Ovary (tissue), 9 donors: ENCODE results near the gene PAN2. TPM values are rescaled to one million over a fixed set of nuclear protein-coding genes. Genes with fewer than 3 reads are reported as not detected.

Source experiments
- DNase-seq, 5 donors: peaks; one replicate each; pipeline ENCODE4 v3.0.0-alpha.2; 2019 to 2020
- H3K27ac ChIP-seq, 2 donors: fragments of 200-600 bp; one replicate each; pipeline versions ENCODE4 v1.5.1 to v1.8.0; 2019 to 2022
- H3K27me3 ChIP-seq: fragments of 200-600 bp; one replicate; pipeline ENCODE4 v1.8.0; 2022
- H3K36me3 ChIP-seq: fragments of 200-600 bp; sonication (generic); one replicate; pipeline ENCODE4 v1.5.1; 2019
- H3K4me1 ChIP-seq: one replicate; pipeline ENCODE4 v1.8.1; 2013; ENCODE audit warnings: mild to moderate bottlenecking, moderate library complexity; ENCODE audit not compliant: insufficient read depth
- H3K4me3 ChIP-seq: fragments of 200-600 bp; sonication (generic); one replicate; pipeline ENCODE4 v1.5.1; 2017
- H3K9me3 ChIP-seq, 2 donors: fragments of 200-600 bp in 1 of 2; sonication (generic) in 1 of 2; one replicate each; pipeline versions ENCODE4 v1.5.1 to v1.8.1; 2013 to 2019; ENCODE audit warnings: mild to moderate bottlenecking in 1 of 2, moderate library complexity in 1 of 2
- EP300 ChIP-seq: sonication (generic); formaldehyde crosslinking; IDR thresholded peaks from one replicate; pipeline ENCODE4 v1.6.1; 2017; ENCODE audit warnings: antibody characterized with exemption
- POLR2A ChIP-seq: fragments of 450-650 bp; IDR thresholded peaks from one replicate; pipeline ENCODE4 v1.6.1; 2017; ENCODE audit warnings: antibody characterized with exemption, mild to moderate bottlenecking, moderate library complexity
- WGBS, 3 donors: extraction: QIAGEN DNeasy Blood & Tissue Kit in 1 of 3; methylation state at CpG; one replicate each; pipeline versions ENCODE4 v1.1.5 to v1.1.7; 2013 to 2017; 5-methylcytosine and 5-hydroxymethylcytosine counted together
- intact Hi-C, 4 donors: fragments of 100-400 bp; cut with DNase I; formaldehyde crosslinking; loops; one replicate each; pipeline versions ENCODE4 v1.11.0 to v1.15.1; 2022 to 2023
- polyA plus RNA-seq, 2 donors: library from polyadenylated mRNA; stranded (reverse); fragments of 200-250 nt in 1 of 2; fragments of 350-450 nt in 1 of 2; fragmentation: Illumina TruSeq in 1 of 2; extraction: RNeasy Lipid Tissue Mini Kit (QIAGEN cat#74804) in 1 of 2; gene quantifications; one replicate each; pipeline ENCODE4 v1.2.3, GENCODE V29; 2013 to 2014
- small RNA-seq: library from RNA; depleted of rRNA; stranded (forward); fragments of <200 nt; gene quantifications from one replicate; pipeline ENCODE3, GENCODE V24; 2016
- total RNA-seq, 7 donors: library from RNA; depleted of rRNA in 2 of 7; stranded (reverse); fragments of >200 nt in 2 of 7; fragmentation: NEBNext Ultra II Directional in 3 of 7; extraction: Animal tissue kit (Norgen Biotek cat#: 25700) in 3 of 7; gene quantifications; one replicate each; pipeline versions ENCODE4 v1.1.0 to v1.2.4, GENCODE V29; 2016 to 2023
- TF ChIP-seq, protein P1 (sequence below), 3 donors: fragments of 450-650 bp in 2 of 3; fragments of 200-600 bp in 1 of 3; IDR thresholded peaks; one replicate each; pipeline versions ENCODE4 v1.5.1 to v1.8.0; 2016 to 2022; ENCODE audit warnings: antibody characterized with exemption in 3 of 3, mild to moderate bottlenecking in 1 of 3
- donor health status: DM: no; HTN: no; CAD: no; lungs with moderate emphysema.
- donor health status: DM: no; HTN: no; CAD: no.
- donor health status: Bipolar disorder and iron deficiency.
- donor health status: DM: yes; HTN: yes; CAD: no.
- donor health status: DM: no; HTN: no; CAD: no.
- donor health status: DM: yes; HTN: yes; CAD: no.

The PAN2 gene
- total and polyA plus RNA-seq, 9 donors: 41.0 to 103 (median 70.0) TPM

DNA sequence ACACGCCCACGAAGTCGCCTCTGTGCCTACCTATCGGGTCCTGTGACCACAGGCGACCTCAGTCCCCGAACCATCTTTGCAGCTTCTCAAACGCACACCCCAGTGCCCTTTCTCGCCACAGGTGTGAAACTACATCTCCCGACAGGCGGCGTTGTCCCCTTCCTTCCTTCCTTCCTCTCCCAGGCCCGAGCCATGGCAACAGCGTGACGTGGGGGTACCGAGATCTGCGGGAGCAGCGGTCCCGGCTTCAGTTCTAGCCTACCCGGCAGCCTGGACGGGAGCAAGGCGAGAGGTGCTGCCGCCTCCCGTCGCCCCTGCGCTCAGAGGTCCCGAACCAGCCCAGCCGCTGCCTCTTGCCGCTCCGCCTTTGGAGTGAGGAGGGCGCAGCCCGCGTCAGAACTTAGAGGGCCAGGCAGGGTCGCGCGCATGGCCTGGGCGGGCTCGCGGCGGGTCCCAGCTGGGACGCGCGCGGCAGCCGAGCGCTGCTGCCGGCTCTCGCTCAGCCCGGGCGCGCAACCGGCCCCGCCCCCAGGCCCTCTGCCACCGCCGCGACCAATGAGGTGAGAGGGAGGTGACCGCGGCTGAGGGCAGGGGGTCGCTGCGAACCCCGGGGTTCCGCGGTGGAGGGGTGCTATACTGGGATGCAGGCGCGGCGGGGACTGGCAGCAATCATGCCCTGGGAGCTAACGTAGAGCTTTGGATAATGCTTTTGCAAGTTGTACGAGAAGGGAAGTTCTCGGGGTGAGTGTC lies 66.9 kb downstream of the PAN2 start, which contains the start of gene COQ10A:
COQ10A (plus strand) TSS at position 250 of the 750 bp plus-strand sequence; CDS start at position 427, 177 bp downstream.
- TF ChIP-seq POLR2A (peak; percentile 91), EP300 (no peak)
- TF ChIP-seq, protein P1, sequence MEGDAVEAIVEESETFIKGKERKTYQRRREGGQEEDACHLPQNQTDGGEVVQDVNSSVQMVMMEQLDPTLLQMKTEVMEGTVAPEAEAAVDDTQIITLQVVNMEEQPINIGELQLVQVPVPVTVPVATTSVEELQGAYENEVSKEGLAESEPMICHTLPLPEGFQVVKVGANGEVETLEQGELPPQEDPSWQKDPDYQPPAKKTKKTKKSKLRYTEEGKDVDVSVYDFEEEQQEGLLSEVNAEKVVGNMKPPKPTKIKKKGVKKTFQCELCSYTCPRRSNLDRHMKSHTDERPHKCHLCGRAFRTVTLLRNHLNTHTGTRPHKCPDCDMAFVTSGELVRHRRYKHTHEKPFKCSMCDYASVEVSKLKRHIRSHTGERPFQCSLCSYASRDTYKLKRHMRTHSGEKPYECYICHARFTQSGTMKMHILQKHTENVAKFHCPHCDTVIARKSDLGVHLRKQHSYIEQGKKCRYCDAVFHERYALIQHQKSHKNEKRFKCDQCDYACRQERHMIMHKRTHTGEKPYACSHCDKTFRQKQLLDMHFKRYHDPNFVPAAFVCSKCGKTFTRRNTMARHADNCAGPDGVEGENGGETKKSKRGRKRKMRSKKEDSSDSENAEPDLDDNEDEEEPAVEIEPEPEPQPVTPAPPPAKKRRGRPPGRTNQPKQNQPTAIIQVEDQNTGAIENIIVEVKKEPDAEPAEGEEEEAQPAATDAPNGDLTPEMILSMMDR (IDR thresholded peaks at IDR 0.05): peak; percentile 70 to 88 (median 84)
- peak; percentile 90 to 93 (median 92) for DNase-seq
- H3K36me3 ChIP-seq: no peaks in the 10 kb centered on the region
- peaks cover 6% of the 10 kb centered on the region for H3K4me1 ChIP-seq
- H3K27ac ChIP-seq: peak within 1 kb of the TSS; percentile 89 to 93
- H3K4me3 ChIP-seq: peak within 1 kb of the TSS; percentile 76
- WGBS, 3 donors: 0 to 1% (median 0%) methylated on average over 63 to 68 of the region's 68 CpGs
- no peaks in the 10 kb centered on the region for H3K9me3 ChIP-seq
- intact Hi-C loops: no loop called here
- H3K27me3 ChIP-seq: no peaks in the 10 kb centered on the region

Small RNA genes within 50 kb of the gene (small RNA-seq; reads per million reads assigned to genes)
- not detected for gene RNU7-40P

Other genes starting within 250 kb of the PAN2 start
- gene PA2G4, start 229.4 kb downstream of the PAN2 start, total RNA-seq: 10 to 100 TPM; 65.6 to 86.2 (median 77.0) TPM
- gene PA2G4, start 229.4 kb downstream of the PAN2 start, polyA plus RNA-seq: 100 to 1,000 TPM in 1 of 2 donors, 10 to 100 TPM in 1; 86.5 to 219 TPM
- gene RPL41, start 217.4 kb downstream of the PAN2 start, total RNA-seq: 1,000 to 10,000 TPM; 6,021 to 8,245 (median 6,510) TPM
- over 10,000 TPM; 11,306 to 11,451 TPM for gene RPL41, start 217.4 kb downstream of the PAN2 start, polyA plus RNA-seq
- 10 to 100 TPM in 4 of 7 donors, 1 to 10 TPM in 3; 1.8 to 14.7 (median 10.7) TPM for gene ZC3H10, start 215.7 kb downstream of the PAN2 start, total RNA-seq
- gene ZC3H10, start 215.7 kb downstream of the PAN2 start, polyA plus RNA-seq: 1 to 10 TPM; 4.4 to 5.2 TPM
- 100 to 1,000 TPM in 3 of 7 donors, 10 to 100 TPM in 4; 80.3 to 139 (median 97.3) TPM for gene ESYT1, start 205.7 kb downstream of the PAN2 start, total RNA-seq
- 100 to 1,000 TPM in 1 of 2 donors, 10 to 100 TPM in 1; 62.3 to 102 TPM for gene ESYT1, start 205.7 kb downstream of the PAN2 start, polyA plus RNA-seq
- gene MYL6B, start 181.4 kb downstream of the PAN2 start, total RNA-seq: 10 to 100 TPM; 65.9 to 99.2 (median 73.4) TPM
- gene MYL6B, start 181.4 kb downstream of the PAN2 start, polyA plus RNA-seq: 10 to 100 TPM; 32.8 to 77.3 TPM
- gene MYL6, start 175.6 kb downstream of the PAN2 start, total RNA-seq: 1,000 to 10,000 TPM in 5 of 7 donors, 100 to 1,000 TPM in 2; 782 to 1,485 (median 1,329) TPM
- gene MYL6, start 175.6 kb downstream of the PAN2 start, polyA plus RNA-seq: 1,000 to 10,000 TPM; 1,579 to 3,375 TPM
- 100 to 1,000 TPM in 5 of 7 donors, 10 to 100 TPM in 2; 57.9 to 172 (median 117) TPM for gene SMARCC2, start 144.5 kb downstream of the PAN2 start, total RNA-seq
- gene SMARCC2, start 144.5 kb downstream of the PAN2 start, polyA plus RNA-seq: 100 to 1,000 TPM in 1 of 2 donors, 10 to 100 TPM in 1; 66.4 to 139 TPM
- gene RNF41, start 112.1 kb downstream of the PAN2 start, total RNA-seq: 10 to 100 TPM; 34.1 to 55.6 (median 40.6) TPM
- 10 to 100 TPM; 29.4 to 45.1 TPM for gene RNF41, start 112.1 kb downstream of the PAN2 start, polyA plus RNA-seq
- 10 to 100 TPM; 19.8 to 43.7 (median 28.9) TPM for gene NABP2, start 109.7 kb downstream of the PAN2 start, total RNA-seq
- 10 to 100 TPM; 25.0 to 37.5 TPM for gene NABP2, start 109.7 kb downstream of the PAN2 start, polyA plus RNA-seq
- gene SLC39A5, start 103.9 kb downstream of the PAN2 start, total RNA-seq: under 1 TPM; 0.25 to 0.85 (median 0.69) TPM
- under 1 TPM in 1 of 2 donors, not detected in 1; 0.28 TPM for gene SLC39A5, start 103.9 kb downstream of the PAN2 start, polyA plus RNA-seq
- gene ANKRD52, start 75.6 kb downstream of the PAN2 start, total RNA-seq: 10 to 100 TPM in 5 of 7 donors, 1 to 10 TPM in 2; 9.1 to 37.7 (median 28.9) TPM
- gene ANKRD52, start 75.6 kb downstream of the PAN2 start, polyA plus RNA-seq: 10 to 100 TPM; 10.5 to 26.2 TPM
- gene COQ10A, start 67.1 kb downstream of the PAN2 start, total RNA-seq: 10 to 100 TPM; 11.3 to 31.1 (median 14.9) TPM
- 10 to 100 TPM; 13.8 to 20.5 TPM for gene COQ10A, start 67.1 kb downstream of the PAN2 start, polyA plus RNA-seq
- gene CS, start 33.7 kb downstream of the PAN2 start, total RNA-seq: 100 to 1,000 TPM in 5 of 7 donors, 10 to 100 TPM in 2; 49.6 to 155 (median 137) TPM
- gene CS, start 33.7 kb downstream of the PAN2 start, polyA plus RNA-seq: 100 to 1,000 TPM in 1 of 2 donors, 10 to 100 TPM in 1; 48.9 to 237 TPM
- 100 to 1,000 TPM in 2 of 7 donors, 10 to 100 TPM in 5; 58.9 to 112 (median 84.9) TPM for gene CNPY2, start 18.0 kb downstream of the PAN2 start, total RNA-seq
- gene CNPY2, start 18.0 kb downstream of the PAN2 start, polyA plus RNA-seq: 100 to 1,000 TPM; 107 to 134 TPM
- gene IL23A, start 4.9 kb upstream of the PAN2 start, total RNA-seq: under 1 TPM in 2 of 7 donors, not detected in 5; 0.23 to 0.35 TPM
- gene IL23A, start 4.9 kb upstream of the PAN2 start, polyA plus RNA-seq: under 1 TPM in 1 of 2 donors, not detected in 1; 0.16 TPM
- gene STAT2, start 26.1 kb upstream of the PAN2 start, total RNA-seq: 100 to 1,000 TPM in 3 of 7 donors, 10 to 100 TPM in 4; 81.5 to 161 (median 90.2) TPM
- 100 to 1,000 TPM in 1 of 2 donors, 10 to 100 TPM in 1; 56.1 to 122 TPM for gene STAT2, start 26.1 kb upstream of the PAN2 start, polyA plus RNA-seq
- not detected for gene APOF, start 28.9 kb upstream of the PAN2 start, total RNA-seq
- not detected for gene APOF, start 28.9 kb upstream of the PAN2 start, polyA plus RNA-seq
- gene TIMELESS, start 115.4 kb upstream of the PAN2 start, total RNA-seq: 1 to 10 TPM; 2.1 to 4.5 (median 3.2) TPM
- gene TIMELESS, start 115.4 kb upstream of the PAN2 start, polyA plus RNA-seq: 1 to 10 TPM; 2.9 to 6.4 TPM
- under 1 TPM in 1 of 7 donors, not detected in 6; 0.23 TPM for gene MIP, start 120.7 kb upstream of the PAN2 start, total RNA-seq
- not detected for gene MIP, start 120.7 kb upstream of the PAN2 start, polyA plus RNA-seq
- gene SPRYD4, start 134.6 kb upstream of the PAN2 start, total RNA-seq: 1 to 10 TPM; 1.4 to 4.1 (median 3.2) TPM
- 1 to 10 TPM; 2.0 to 2.7 TPM for gene SPRYD4, start 134.6 kb upstream of the PAN2 start, polyA plus RNA-seq
- 1 to 10 TPM; 1.2 to 4.4 (median 2.6) TPM for gene GLS2, start 154.2 kb upstream of the PAN2 start, total RNA-seq
- gene GLS2, start 154.2 kb upstream of the PAN2 start, polyA plus RNA-seq: under 1 TPM; 0.87 to 0.92 TPM
- 10 to 100 TPM; 15.0 to 44.4 (median 36.6) TPM for gene RBMS2, start 187.8 kb upstream of the PAN2 start, total RNA-seq
- gene RBMS2, start 187.8 kb upstream of the PAN2 start, polyA plus RNA-seq: 10 to 100 TPM; 14.4 to 56.9 TPM